Choroid plexus epithelial cell (primary cell): ENCODE measurements around the gene CABP4.
A peak's percentile ranks its signal among the peaks of the same experiment; 100 is the strongest.
"Not testable (repeated sequence)": the region's sequence is repeated elsewhere in the genome, so short reads cannot be mapped to it uniquely, and the experiment has no call there.

Source experiments
- DNase-seq: peaks from one replicate; pipeline ENCODE4 v3.0.0-alpha.2; 2010; ENCODE audit warnings: low read depth
- H3K4me3 ChIP-seq: 2 replicates; pipeline ENCODE4 v1.5.1; 2011; ENCODE audit warnings: low read depth, mild to moderate bottlenecking, control low read depth, low read length, moderate library complexity
- TF ChIP-seq, protein P1 (sequence below): conservative IDR thresholded peaks from 2 replicates; pipeline ENCODE4 v1.5.1; 2011; ENCODE audit warnings: low read depth, mild to moderate bottlenecking, control low read depth, inconsistent platforms, low read length, moderate library complexity

CABP4 gene

DNA sequence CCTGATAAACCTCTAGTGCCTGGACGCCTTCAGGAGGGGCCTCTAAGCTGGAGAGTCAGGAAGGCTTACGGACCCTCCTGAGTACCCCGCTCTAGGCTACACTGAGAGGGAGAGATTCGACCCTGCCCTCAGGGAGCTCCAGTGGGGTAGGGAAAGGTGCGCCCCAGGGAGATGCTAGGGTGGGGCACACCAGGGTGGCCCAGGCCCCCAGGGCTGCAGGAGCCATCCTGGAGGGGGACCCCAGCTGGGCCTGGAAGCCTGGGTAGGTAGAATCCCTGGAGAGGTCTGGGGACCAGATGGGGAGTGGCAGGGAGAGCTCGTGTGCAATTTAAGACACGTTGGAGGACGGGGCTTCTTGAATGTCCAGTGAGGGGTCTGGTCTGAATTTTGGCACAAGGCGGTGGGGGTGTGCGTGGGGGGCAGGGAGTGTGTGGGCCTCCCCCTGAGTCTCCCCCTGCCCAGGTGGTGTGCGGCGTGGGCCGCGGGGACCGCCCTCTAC lies 35.0 kb upstream of the CABP4 start:
- DNase-seq, result no peak
- TF ChIP-seq, protein P1, sequence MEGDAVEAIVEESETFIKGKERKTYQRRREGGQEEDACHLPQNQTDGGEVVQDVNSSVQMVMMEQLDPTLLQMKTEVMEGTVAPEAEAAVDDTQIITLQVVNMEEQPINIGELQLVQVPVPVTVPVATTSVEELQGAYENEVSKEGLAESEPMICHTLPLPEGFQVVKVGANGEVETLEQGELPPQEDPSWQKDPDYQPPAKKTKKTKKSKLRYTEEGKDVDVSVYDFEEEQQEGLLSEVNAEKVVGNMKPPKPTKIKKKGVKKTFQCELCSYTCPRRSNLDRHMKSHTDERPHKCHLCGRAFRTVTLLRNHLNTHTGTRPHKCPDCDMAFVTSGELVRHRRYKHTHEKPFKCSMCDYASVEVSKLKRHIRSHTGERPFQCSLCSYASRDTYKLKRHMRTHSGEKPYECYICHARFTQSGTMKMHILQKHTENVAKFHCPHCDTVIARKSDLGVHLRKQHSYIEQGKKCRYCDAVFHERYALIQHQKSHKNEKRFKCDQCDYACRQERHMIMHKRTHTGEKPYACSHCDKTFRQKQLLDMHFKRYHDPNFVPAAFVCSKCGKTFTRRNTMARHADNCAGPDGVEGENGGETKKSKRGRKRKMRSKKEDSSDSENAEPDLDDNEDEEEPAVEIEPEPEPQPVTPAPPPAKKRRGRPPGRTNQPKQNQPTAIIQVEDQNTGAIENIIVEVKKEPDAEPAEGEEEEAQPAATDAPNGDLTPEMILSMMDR, result no peak
- H3K4me3 ChIP-seq, result peak overlapping the region; percentile 57

DNA sequence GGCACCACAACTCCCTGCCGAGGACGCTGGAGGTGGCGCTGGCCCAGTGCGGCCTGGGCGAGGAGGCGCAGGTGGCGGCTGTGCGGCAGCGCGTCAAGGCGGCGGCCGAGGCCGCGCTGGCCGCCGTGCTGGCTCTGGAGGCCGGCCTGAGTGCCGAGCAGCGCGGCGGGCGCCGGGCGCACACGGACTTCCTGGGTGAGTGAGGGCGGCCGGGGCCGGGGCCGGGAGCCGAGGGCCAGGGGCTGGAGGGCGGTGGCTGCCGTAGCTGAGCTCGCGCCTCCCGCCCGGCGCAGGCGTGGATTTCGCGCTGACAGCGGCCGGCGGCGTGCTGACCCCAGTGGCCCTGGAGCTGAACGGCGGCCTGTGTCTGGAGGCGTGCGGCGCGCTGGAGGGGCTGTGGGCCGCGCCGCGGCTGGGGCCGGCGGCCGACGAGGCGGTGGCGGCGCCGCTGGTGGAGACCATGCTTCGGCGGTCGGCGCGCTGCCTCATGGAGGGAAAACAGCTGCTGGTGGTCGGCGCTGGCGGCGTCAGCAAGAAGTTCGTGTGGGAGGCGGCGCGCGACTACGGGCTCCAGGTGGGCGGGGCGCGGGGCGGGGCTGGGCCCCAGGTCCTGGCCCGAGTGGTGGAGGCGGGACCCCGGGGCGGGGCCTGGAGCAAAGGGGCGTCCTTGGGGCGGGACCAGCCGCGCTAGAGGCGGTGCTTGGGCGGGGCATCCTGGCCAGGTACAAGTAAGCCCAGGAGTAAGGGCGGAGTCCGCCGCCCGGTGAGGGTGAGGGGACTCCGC lies 34.3 kb upstream of the CABP4 start:
- peak; percentile 92 for DNase-seq
- H3K4me3 ChIP-seq, result peak overlapping the region; percentile 57
- TF ChIP-seq, protein P1, result no peak

DNA sequence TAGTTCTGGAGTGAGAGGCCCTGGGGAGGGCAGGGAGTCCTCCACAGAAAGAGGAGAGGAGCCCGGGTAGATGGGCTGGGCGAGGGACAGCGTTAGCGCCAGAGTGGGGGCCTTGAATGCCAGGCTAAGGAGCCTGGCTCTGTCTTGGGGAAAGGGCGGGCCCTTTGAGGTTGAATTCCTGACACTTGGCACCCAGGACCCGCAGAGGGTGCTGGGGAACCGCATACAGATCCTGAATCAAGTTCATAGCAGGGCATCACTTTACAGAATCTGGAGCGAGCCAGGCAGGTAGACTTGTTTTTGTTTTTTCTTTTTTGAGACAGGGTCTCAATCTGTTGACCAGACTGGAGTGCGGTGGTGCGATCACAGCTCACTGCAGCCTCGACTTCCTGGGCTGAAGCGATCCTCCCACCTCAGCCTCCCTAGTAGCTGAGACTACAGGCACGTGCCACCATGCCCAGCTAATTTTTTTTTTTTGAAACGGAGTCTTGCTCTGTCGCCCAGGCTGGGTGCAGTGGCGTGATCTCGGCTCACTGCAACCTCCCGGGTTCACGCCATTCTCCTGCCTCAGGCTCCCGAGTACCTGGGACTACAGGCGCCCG lies 33.6 kb upstream of the CABP4 start:
- TF ChIP-seq, protein P1, result no peak
- no peak for DNase-seq
- H3K4me3 ChIP-seq, result peak overlapping the region; percentile 27

DNA sequence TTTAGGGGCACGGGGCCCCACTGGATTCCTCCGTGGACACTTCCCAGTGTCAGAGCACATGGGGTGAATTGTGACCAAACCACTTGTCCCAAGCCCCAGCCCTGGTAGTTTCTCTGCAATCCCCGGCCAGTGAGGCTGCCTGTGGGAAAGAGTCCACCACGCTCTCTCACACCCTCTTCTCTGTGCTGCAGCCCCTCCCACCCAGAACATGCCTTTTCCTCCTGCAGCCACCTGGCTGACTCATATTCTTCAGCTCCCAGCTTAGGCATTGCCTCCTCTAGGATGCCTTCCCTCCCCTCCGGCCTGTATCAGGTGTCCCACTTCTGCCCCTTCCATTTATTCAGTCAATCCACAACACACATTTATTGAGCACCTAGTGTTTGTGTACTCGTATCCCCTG lies 32.3 kb upstream of the CABP4 start:
- no peak overlapping the region for H3K4me3 ChIP-seq
- no peak for DNase-seq
- TF ChIP-seq, protein P1, result no peak

DNA sequence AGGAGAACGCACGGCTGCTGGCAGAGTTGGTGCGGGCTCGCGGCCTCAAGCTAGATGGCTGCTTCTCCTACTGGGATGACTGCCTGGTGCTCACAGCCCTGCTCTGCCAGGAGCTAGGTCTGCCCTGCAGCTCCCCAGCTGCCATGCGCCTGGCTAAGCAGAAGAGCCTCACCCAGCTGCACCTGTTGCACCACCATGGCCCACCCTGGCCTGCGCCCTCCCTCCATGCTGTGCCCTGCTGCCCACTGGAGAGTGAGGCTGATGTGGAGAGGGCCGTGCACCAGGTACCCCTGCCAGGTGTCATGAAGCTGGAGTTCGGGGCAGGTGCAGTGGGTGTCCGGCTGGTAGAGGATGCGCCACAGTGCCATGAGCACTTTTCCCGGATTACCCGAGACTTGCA lies 31.7 kb upstream of the CABP4 start:
- TF ChIP-seq, protein P1, result no peak

DNA sequence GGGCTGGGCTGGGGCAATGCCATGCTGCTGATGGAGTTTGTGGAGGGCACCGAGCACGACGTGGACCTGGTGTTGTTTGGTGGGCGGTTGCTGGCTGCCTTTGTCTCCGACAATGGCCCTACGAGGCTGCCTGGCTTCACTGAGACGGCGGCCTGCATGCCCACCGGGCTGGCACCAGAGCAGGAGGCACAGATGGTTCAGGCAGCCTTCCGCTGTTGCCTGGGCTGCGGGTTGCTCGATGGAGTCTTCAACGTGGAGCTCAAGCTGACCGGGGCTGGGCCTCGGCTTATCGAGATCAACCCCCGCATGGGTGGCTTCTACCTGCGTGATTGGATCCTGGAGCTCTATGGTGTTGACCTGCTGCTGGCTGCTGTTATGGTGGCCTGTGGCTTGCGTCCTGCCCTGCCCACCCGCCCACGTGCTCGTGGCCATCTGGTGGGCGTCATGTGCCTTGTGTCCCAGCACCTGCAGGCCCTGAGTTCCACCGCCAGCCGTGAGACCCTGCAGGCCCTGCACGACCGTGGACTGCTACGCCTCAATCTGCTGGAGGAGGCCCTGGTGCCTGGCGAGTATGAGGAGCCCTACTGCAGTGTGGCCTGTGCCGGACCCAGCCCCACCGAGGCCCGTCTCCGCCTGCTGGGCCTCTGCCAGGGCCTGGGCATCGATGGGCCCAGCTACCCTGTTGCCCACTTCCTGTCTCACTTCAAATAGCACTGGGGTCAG lies 31.1 kb upstream of the CABP4 start:
- TF ChIP-seq, protein P1, result no peak
- DNase-seq, result no peak
- H3K4me3 ChIP-seq, result no peak overlapping the region

More for the DNA sequence above, 31.7 kb upstream of the CABP4 start:
- no peak overlapping the region for H3K4me3 ChIP-seq
- no peak for DNase-seq

DNA sequence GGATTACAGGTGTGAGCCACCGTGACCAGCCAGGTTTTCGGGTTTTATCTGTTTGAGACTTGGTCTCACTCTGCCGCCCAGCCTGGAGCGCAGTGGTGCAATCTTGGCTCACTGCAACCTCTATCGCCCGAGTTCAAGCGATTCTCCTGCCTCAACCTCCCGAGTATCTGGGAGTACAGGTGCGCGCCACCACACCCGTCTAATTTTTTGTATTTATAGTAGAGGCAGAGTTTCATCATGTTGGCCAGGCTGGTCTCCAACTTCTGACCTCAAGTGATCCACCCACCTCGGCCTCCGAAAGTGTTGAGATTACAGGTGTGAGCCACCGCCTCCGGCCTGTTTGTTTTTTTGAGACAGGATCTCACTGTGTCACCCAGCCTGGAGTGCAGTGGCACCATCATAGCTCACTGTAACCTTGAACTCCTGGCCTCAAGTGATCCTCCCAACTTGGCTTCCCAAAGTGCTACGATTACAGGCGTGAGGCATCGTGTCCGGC lies 27.7 kb upstream of the CABP4 start:
- peak overlapping the region; percentile 95 for H3K4me3 ChIP-seq

More for the DNA sequence above, 27.7 kb upstream of the CABP4 start:
- not testable (repeated sequence) for DNase-seq
